ENCODE results near the gene MTA1.

Gene MTA1

GRCh38 chr14:105479431-105480158, 60.0 kb downstream of the MTA1 start:
- H3K36me3 ChIP-seq (ENCODE audit: insufficient read depth, low read length): peaks cover 8% of the 10 kb centered on the region
- no peaks in the 10 kb centered on the region for H3K27me3 ChIP-seq (ENCODE audit: control insufficient read depth, insufficient read depth, low read length)
- no peak overlapping the region for H3K4me2 ChIP-seq (ENCODE audit: low read length)
- H3K4me1 ChIP-seq (ENCODE audit: control insufficient read depth, insufficient read depth, low read length): peaks cover 57% of the 10 kb centered on the region
- no peaks in the 10 kb centered on the region for H3K9me3 ChIP-seq (replicated peaks; ENCODE audit: low read length)
- no peak overlapping the region for H3K9ac ChIP-seq (ENCODE audit: low read depth, low read length)
- H3K4me3 ChIP-seq (ENCODE audit: low read length): no peak overlapping the region

- peak overlapping the region; percentile 91 for H3K9ac ChIP-seq (ENCODE audit: low read depth, low read length)
- no peak overlapping the region for H3K4me3 ChIP-seq (ENCODE audit: low read length)
- peaks cover 56% of the 10 kb centered on the region for H3K4me1 ChIP-seq (ENCODE audit: control insufficient read depth, insufficient read depth, low read length)
- H3K4me2 ChIP-seq (ENCODE audit: low read length): no peak overlapping the region
- no peaks in the 10 kb centered on the region for H3K27me3 ChIP-seq (ENCODE audit: control insufficient read depth, insufficient read depth, low read length)
- peaks cover 8% of the 10 kb centered on the region for H3K36me3 ChIP-seq (ENCODE audit: insufficient read depth, low read length)
- no peaks in the 10 kb centered on the region for H3K9me3 ChIP-seq (replicated peaks; ENCODE audit: low read length)
These were observed 60.6 kb downstream of the MTA1 start for GRCh38 chr14:105480199-105480746.

- Histone ChIP-seq H3K9ac (ENCODE audit: low read depth, low read length) (peak overlapping the region; percentile 91), H3K4me3 (ENCODE audit: low read length) (peak overlapping the region; percentile 54), H3K27me3 (ENCODE audit: control insufficient read depth, insufficient read depth, low read length) (no peaks in the 10 kb centered on the region), H3K9me3 (replicated peaks; ENCODE audit: low read length) (no peaks in the 10 kb centered on the region), H3K4me2 (ENCODE audit: low read length) (peak overlapping the region; percentile 77), H3K4me1 (ENCODE audit: control insufficient read depth, insufficient read depth, low read length) (peaks cover 48% of the 10 kb centered on the region), H3K36me3 (ENCODE audit: insufficient read depth, low read length) (peaks cover 8% of the 10 kb centered on the region)
These were observed 61.5 kb downstream of the MTA1 start for GRCh38 chr14:105480807-105481801.

GRCh38 chr14:105481886-105482457, 62.3 kb downstream of the MTA1 start:
- H3K4me1 ChIP-seq (ENCODE audit: control insufficient read depth, insufficient read depth, low read length): peaks cover 39% of the 10 kb centered on the region
- peak overlapping the region; percentile 91 for H3K9ac ChIP-seq (ENCODE audit: low read depth, low read length)
- H3K27me3 ChIP-seq (ENCODE audit: control insufficient read depth, insufficient read depth, low read length): no peaks in the 10 kb centered on the region
- H3K36me3 ChIP-seq (ENCODE audit: insufficient read depth, low read length): peaks cover 8% of the 10 kb centered on the region
- no peaks in the 10 kb centered on the region for H3K9me3 ChIP-seq (replicated peaks; ENCODE audit: low read length)
- peak overlapping the region; percentile 73 for H3K4me2 ChIP-seq (ENCODE audit: low read length)
- H3K4me3 ChIP-seq (ENCODE audit: low read length): peak overlapping the region; percentile 44

- peak overlapping the region; percentile 73 for H3K4me2 ChIP-seq (ENCODE audit: low read length)
- H3K27me3 ChIP-seq (ENCODE audit: control insufficient read depth, insufficient read depth, low read length): no peaks in the 10 kb centered on the region
- H3K9ac ChIP-seq (ENCODE audit: low read depth, low read length): peak overlapping the region; percentile 91
- H3K4me3 ChIP-seq (ENCODE audit: low read length): peak overlapping the region; percentile 4
- H3K9me3 ChIP-seq (replicated peaks; ENCODE audit: low read length): no peaks in the 10 kb centered on the region
- peaks cover 34% of the 10 kb centered on the region for H3K4me1 ChIP-seq (ENCODE audit: control insufficient read depth, insufficient read depth, low read length)
- H3K36me3 ChIP-seq (ENCODE audit: insufficient read depth, low read length): peaks cover 8% of the 10 kb centered on the region
These were observed 63.0 kb downstream of the MTA1 start for GRCh38 chr14:105482486-105483110.

- H3K27me3 ChIP-seq (ENCODE audit: control insufficient read depth, insufficient read depth, low read length): no peaks in the 10 kb centered on the region
- H3K4me2 ChIP-seq (ENCODE audit: low read length): no peak overlapping the region
- H3K36me3 ChIP-seq (ENCODE audit: insufficient read depth, low read length): peaks cover 8% of the 10 kb centered on the region
- H3K4me3 ChIP-seq (ENCODE audit: low read length): no peak overlapping the region
- H3K9me3 ChIP-seq (replicated peaks; ENCODE audit: low read length): no peaks in the 10 kb centered on the region
- peak overlapping the region; percentile 91 for H3K9ac ChIP-seq (ENCODE audit: low read depth, low read length)
- peaks cover 34% of the 10 kb centered on the region for H3K4me1 ChIP-seq (ENCODE audit: control insufficient read depth, insufficient read depth, low read length)
These were observed 63.9 kb downstream of the MTA1 start for GRCh38 chr14:105483300-105484068.

- no peaks in the 10 kb centered on the region for H3K27me3 ChIP-seq (ENCODE audit: control insufficient read depth, insufficient read depth, low read length)
- H3K9me3 ChIP-seq (replicated peaks; ENCODE audit: low read length): no peaks in the 10 kb centered on the region
- H3K4me3 ChIP-seq (ENCODE audit: low read length): no peak overlapping the region
- H3K4me2 ChIP-seq (ENCODE audit: low read length): no peak overlapping the region
- H3K4me1 ChIP-seq (ENCODE audit: control insufficient read depth, insufficient read depth, low read length): peaks cover 37% of the 10 kb centered on the region
- no peak overlapping the region for H3K9ac ChIP-seq (ENCODE audit: low read depth, low read length)
- H3K36me3 ChIP-seq (ENCODE audit: insufficient read depth, low read length): peaks cover 7% of the 10 kb centered on the region
These were observed 64.7 kb downstream of the MTA1 start for GRCh38 chr14:105484069-105484996.

- H3K4me3 ChIP-seq (ENCODE audit: low read length): no peak overlapping the region
- H3K9me3 ChIP-seq (replicated peaks; ENCODE audit: low read length): no peaks in the 10 kb centered on the region
- no peak overlapping the region for H3K4me2 ChIP-seq (ENCODE audit: low read length)
- H3K27me3 ChIP-seq (ENCODE audit: control insufficient read depth, insufficient read depth, low read length): no peaks in the 10 kb centered on the region
- H3K36me3 ChIP-seq (ENCODE audit: insufficient read depth, low read length): no peaks in the 10 kb centered on the region
- H3K9ac ChIP-seq (ENCODE audit: low read depth, low read length): no peak overlapping the region
- H3K4me1 ChIP-seq (ENCODE audit: control insufficient read depth, insufficient read depth, low read length): peaks cover 39% of the 10 kb centered on the region
These were observed 65.4 kb downstream of the MTA1 start for GRCh38 chr14:105484997-105485393.

GRCh38 chr14:105485739-105486162, 66.1 kb downstream of the MTA1 start:
- Histone ChIP-seq H3K4me2 (ENCODE audit: low read length) (no peak overlapping the region), H3K9ac (ENCODE audit: low read depth, low read length) (no peak overlapping the region), H3K36me3 (ENCODE audit: insufficient read depth, low read length) (no peaks in the 10 kb centered on the region), H3K4me3 (ENCODE audit: low read length) (no peak overlapping the region), H3K4me1 (ENCODE audit: control insufficient read depth, insufficient read depth, low read length) (peaks cover 33% of the 10 kb centered on the region), H3K27me3 (ENCODE audit: control insufficient read depth, insufficient read depth, low read length) (no peaks in the 10 kb centered on the region), H3K9me3 (replicated peaks; ENCODE audit: low read length) (no peaks in the 10 kb centered on the region)

Measured in skeletal muscle satellite cell (primary cell).